ENCODE results near the gene N4BP3. TPM values are rescaled to one million over a fixed set of nuclear protein-coding genes. Genes with fewer than 3 reads are reported as not detected.
"Not testable (repeated sequence)": the region's sequence is repeated elsewhere in the genome, so short reads cannot be mapped to it uniquely, and the experiment has no call there.

The N4BP3 gene, protein sequence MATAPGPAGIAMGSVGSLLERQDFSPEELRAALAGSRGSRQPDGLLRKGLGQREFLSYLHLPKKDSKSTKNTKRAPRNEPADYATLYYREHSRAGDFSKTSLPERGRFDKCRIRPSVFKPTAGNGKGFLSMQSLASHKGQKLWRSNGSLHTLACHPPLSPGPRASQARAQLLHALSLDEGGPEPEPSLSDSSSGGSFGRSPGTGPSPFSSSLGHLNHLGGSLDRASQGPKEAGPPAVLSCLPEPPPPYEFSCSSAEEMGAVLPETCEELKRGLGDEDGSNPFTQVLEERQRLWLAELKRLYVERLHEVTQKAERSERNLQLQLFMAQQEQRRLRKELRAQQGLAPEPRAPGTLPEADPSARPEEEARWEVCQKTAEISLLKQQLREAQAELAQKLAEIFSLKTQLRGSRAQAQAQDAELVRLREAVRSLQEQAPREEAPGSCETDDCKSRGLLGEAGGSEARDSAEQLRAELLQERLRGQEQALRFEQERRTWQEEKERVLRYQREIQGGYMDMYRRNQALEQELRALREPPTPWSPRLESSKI
- under 1 TPM in 2 of 3 donors, not detected in 1; 0.07 to 0.10 TPM for polyA plus RNA-seq

DNA sequence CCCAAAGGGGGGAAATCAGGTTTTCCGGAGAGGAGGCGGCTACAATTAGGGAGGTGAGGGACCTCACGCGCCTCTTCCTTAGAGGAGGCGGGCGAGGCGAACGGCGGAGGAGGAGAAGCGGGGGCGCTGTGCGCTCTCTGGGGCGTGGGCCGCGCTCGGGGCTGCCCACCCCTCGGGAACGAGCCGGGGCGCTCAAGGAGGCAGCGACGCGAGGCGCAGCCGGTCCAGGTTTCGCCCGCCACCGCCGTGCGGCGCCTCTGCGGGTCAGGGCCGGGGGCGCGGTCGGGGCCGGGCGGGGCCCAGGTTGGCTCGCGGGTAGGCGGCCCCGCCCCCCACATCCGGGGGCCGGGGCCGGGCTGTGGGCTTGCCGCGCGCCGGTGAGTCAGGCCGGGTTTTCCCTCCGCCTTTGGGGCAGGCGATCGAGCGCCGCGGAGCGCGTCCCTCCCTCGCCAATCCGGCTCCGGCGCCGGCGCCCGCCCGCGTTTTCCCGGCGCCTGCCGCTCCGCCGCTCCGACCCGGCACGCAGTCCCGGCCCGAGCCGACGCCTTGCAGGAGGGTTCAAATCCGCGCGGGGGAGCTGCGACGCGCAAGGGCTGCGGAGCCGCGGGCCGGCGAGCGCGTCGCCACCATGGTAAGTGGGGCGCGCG lies at the start of gene N4BP3:
N4BP3 (plus strand) TSS at position 392 of the 647 bp plus-strand sequence. CDS start 6,052 bp downstream, outside the sequence.
- Mint-ChIP-seq H3K27ac (peak within 1 kb of the TSS in 5 of 6 donors; percentile 92 to 99 (median 97)), H3K27me3 (ENCODE audit: low read depth in 3 of 3) (peaks cover 35 to 53% (median 41%) of the 10 kb centered on the region in 3 donors), H3K9me3 (peaks cover 0 to 4% (median 0%) of the 10 kb centered on the region in 6 donors), H3K36me3 (no peaks in the 10 kb centered on the region), H3K4me1 (peaks cover 41 to 44% of the 10 kb centered on the region in 2 donors), H3K4me3 (peak within 1 kb of the TSS; percentile 76 to 88 (median 84))
- DNase-seq, result peak; percentile 77 to 84 (median 81)

DNA sequence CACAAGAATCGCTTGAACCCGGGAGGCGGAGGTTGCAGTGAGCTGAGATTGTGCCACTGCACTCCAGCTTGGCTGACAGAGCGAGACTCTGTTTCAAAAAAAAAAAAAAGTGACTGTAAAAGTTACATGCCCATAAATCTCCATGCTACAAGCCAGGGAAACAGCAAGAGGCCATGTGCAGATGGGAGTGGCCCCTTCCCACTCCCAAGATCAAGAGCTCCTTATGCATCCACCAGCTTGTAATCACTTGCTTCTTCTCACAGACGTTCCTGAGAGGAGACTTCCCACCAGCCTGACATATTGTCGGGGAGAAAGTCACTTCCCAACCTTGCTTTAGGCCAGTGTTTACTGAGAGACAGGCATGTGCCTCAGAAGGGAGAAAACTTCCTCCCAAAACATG lies 45.6 kb upstream of the N4BP3 start:
- Mint-ChIP-seq H3K27me3 (ENCODE audit: low read depth in 3 of 3) (peaks cover 0 to 6% (median 5%) of the 10 kb centered on the region in 3 donors), H3K9me3 (no peaks in the 10 kb centered on the region), H3K4me3 (no peak overlapping the region), H3K36me3 (no peaks in the 10 kb centered on the region), H3K27ac (no peak overlapping the region), H3K4me1 (no peaks in the 10 kb centered on the region)
- no peak for DNase-seq

DNA sequence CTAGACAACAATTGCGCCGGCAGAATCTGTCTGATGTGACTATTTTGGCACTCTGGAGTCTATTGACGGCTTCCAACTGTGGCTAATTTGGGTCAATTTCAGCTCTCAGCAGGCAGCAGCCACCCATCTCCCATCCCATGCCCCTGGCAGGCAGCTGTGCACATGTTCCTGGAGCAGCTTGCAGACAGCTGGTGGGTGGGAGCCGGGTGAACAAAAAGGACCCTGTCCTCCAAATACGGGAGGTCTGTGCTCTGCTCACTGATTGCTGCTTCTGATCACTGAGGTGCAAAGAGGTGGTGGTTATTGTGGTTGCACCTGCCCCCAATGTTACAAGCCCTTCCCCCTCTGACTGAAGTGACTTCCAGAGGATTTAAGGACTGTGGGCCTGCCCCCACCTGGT lies 45.0 kb upstream of the N4BP3 start:
- Mint-ChIP-seq H3K9me3 (no peaks in the 10 kb centered on the region), H3K36me3 (no peaks in the 10 kb centered on the region), H3K4me3 (no peak overlapping the region), H3K4me1 (no peaks in the 10 kb centered on the region), H3K27ac (no peak overlapping the region), H3K27me3 (ENCODE audit: low read depth in 3 of 3) (peaks cover 0 to 6% (median 5%) of the 10 kb centered on the region in 3 donors)
- DNase-seq, result no peak

DNA sequence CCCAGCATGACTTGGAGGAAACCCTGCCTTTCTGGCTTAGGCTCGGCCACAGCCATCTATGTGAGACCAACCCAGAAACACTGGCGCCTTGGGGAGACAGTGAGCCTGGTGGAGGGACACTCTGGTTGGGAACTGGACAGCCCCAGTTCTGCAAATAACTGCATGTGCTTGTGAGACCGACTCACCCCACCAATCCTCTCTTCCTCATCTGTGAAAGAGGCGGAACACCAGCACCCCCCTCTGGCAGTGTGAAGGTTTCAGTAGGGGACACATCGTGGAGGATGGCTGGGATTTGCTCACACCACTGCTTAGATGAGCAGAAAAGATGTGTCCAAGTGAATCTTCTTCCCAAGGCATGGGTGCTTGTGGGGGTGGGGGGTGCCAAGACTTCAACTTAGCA lies 43.4 kb upstream of the N4BP3 start:
- H3K36me3 Mint-ChIP-seq, result no peaks in the 10 kb centered on the region
- H3K4me1 Mint-ChIP-seq, result no peaks in the 10 kb centered on the region
- H3K27ac Mint-ChIP-seq, result no peak overlapping the region
- H3K4me3 Mint-ChIP-seq, result no peak overlapping the region
- H3K27me3 Mint-ChIP-seq (ENCODE audit: low read depth in 3 of 3), result peaks cover 2 to 12% (median 6%) of the 10 kb centered on the region in 3 donors
- no peaks in the 10 kb centered on the region for H3K9me3 Mint-ChIP-seq
- DNase-seq, result no peak

DNA sequence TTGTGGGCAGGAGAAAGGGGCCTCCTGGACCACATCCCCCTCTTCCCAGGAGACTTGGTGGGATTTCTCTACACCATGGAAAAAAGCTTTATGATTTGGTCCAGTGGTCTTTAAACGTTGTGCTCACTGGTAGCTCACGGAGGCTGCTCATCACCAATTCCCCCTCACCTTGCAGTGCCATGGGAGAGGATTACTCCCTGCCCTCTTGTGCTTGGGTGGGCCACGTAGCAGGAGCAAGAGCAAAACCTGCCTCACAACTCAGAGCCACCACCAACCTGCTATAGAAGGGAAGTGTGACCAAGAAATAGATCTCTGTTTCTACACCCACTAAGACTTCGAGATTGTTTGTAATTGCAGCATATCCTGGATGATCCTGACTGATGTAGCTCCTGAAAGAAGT lies 42.2 kb upstream of the N4BP3 start:
- Mint-ChIP-seq H3K36me3 (no peaks in the 10 kb centered on the region), H3K27me3 (ENCODE audit: low read depth in 3 of 3) (peaks cover 3 to 11% (median 8%) of the 10 kb centered on the region in 3 donors), H3K4me3 (no peak overlapping the region), H3K27ac (no peak overlapping the region), H3K4me1 (no peaks in the 10 kb centered on the region), H3K9me3 (no peaks in the 10 kb centered on the region)
- DNase-seq, result no peak

DNA sequence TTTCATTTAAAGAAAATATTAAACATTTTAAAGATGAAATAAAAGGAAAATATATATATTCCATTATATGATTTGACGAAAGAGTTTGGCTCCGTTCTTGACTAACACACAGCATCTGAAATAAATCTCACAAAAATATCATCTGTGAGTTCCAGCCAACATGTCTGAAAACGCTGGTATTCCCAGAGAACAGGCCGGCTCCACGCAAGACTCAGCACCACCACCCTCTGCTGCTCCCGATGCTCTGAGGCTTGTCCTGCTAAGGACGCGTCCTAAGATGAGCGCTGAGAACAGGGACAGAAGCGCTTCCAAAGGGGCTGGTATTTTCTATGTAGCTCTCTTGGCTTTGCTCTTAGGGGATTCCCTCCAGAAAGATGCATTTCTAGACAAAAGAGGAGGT lies 40.6 kb upstream of the N4BP3 start:
- Mint-ChIP-seq H3K9me3 (no peaks in the 10 kb centered on the region), H3K27ac (no peak overlapping the region), H3K4me1 (no peaks in the 10 kb centered on the region), H3K4me3 (no peak overlapping the region), H3K27me3 (ENCODE audit: low read depth in 3 of 3) (peaks cover 3 to 9% (median 5%) of the 10 kb centered on the region in 3 donors), H3K36me3 (no peaks in the 10 kb centered on the region)
- DNase-seq, result no peak

DNA sequence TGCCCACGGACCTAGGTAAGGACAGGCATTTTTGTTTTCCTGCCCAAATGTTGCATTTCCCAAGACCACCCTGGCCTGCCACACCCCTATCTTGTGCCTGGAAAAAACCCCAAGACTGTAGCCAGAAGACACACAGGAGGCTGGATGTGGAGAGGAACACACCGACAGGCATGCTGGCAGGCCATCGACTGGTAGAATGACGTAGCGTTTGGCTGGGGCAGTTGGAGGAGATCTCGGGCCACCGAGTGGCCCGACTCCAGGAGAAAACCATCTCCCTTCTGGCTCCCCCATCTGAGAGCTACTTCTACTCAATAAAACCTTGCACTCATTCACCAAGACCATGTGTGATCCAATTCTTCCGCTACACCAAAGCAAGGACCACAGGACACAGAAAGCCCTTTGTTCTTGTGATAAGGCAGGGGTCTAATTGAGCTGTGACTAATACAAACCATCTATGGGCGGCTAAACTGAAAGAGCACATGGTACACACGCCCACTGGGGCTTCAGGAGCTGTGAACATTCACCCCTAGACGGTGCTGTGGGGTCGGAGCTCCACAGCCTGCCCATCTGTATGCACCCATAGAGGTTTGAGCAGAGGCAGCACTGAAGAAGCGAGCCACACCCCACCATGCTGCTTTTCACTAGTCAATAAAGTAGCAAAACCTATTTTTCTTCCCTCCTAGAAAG lies 38.9 kb upstream of the N4BP3 start:
- H3K4me3 Mint-ChIP-seq, result no peak overlapping the region
- H3K27ac Mint-ChIP-seq, result no peak overlapping the region
- no peaks in the 10 kb centered on the region for H3K9me3 Mint-ChIP-seq
- peaks cover 3 to 7% (median 3%) of the 10 kb centered on the region in 3 donors for H3K27me3 Mint-ChIP-seq (ENCODE audit: low read depth in 3 of 3)
- DNase-seq, result no peak
- H3K36me3 Mint-ChIP-seq, result no peaks in the 10 kb centered on the region
- H3K4me1 Mint-ChIP-seq, result no peaks in the 10 kb centered on the region

DNA sequence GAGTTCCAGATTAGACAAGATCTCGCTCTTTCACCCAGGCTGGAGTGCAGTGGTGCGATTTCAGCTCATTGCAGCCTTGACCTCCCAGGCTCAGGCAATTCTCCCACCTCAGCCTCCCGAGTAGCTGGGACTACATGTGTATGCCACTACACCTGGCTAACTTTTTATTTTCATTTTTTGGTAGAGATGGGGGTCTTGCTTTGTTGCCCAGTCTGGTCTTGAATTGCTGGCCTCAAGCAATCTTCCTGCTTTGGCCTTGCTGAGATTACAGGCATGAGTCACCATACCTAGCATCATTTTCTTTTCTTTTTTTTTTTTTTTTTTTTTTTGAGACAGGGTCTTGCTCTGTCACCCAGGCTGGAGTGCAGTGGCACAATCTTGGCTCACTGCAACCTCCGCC lies 36.4 kb upstream of the N4BP3 start:
- H3K27me3 Mint-ChIP-seq (ENCODE audit: low read depth in 3 of 3); H3K9me3 Mint-ChIP-seq; DNase-seq; H3K27ac Mint-ChIP-seq; H3K4me1 Mint-ChIP-seq; H3K4me3 Mint-ChIP-seq; H3K36me3 Mint-ChIP-seq: not testable (repeated sequence)

DNA sequence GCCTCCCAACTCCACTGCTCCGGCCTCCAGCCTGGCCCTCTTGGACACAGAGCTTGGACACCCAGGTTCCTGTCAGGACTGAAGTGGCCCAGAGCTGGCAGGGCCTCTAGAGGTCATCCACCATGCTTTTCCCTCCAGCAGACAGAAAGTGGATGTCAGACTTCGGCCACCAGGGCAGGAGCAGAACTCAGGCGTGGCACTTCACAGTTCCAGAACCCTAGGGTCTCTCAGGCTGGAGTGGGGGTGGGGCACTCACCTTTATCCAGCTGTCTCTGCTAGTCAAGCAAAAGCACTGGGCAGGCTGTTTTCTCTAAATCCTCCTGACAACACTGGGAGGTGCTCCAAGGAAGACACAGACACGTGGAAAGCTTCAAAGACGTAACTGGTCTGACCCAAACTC lies 35.6 kb upstream of the N4BP3 start:
- Mint-ChIP-seq H3K27me3 (ENCODE audit: low read depth in 3 of 3) (peaks cover 3 to 7% (median 5%) of the 10 kb centered on the region in 3 donors), H3K4me1 (no peaks in the 10 kb centered on the region), H3K4me3 (no peak overlapping the region), H3K36me3 (no peaks in the 10 kb centered on the region), H3K9me3 (no peaks in the 10 kb centered on the region), H3K27ac (no peak overlapping the region)
- DNase-seq, result no peak

DNA sequence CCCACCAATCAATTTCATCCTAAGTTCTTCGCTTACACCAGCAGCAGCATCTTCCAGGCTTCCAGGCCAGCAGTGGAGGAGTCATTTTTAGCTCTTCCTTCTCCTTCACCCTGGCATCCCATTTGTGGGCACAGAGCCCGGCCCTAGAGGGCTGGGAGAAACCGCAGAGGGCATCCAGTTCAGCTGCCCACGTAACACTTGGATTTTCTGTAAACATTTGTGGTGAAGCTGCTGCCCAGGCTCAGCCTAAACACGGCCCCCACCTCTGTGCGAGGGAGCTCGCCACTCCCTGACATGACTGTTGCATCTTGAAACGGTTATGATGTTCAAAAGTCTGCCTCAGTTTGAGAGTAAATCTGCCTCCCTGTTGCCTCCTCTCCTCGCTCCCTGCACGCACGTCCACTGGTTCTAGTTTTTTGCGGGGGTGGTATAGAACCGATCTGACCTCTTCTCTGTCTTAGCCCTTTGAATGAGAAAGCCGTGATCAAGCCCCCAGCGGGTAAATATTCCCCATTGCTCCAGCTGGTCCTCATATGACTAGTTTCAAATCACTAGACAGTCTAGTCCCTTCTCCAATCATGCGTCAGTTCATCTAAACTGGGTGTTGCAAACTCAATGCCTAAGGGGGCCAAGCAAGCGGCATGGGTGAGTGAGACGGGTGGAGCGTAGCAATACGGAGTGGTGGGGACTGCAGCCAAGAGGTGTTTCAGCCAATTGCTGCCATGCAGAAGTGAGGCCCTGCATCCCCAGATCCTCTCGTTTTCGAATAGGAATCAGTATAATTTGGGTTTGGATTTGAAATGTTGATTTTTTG lies 34.9 kb upstream of the N4BP3 start:
- Mint-ChIP-seq H3K9me3 (no peaks in the 10 kb centered on the region), H3K4me1 (no peaks in the 10 kb centered on the region), H3K36me3 (no peaks in the 10 kb centered on the region), H3K27ac (no peak overlapping the region), H3K27me3 (ENCODE audit: low read depth in 3 of 3) (peaks cover 3 to 9% (median 7%) of the 10 kb centered on the region in 3 donors), H3K4me3 (no peak overlapping the region)
- no peak for DNase-seq

DNA sequence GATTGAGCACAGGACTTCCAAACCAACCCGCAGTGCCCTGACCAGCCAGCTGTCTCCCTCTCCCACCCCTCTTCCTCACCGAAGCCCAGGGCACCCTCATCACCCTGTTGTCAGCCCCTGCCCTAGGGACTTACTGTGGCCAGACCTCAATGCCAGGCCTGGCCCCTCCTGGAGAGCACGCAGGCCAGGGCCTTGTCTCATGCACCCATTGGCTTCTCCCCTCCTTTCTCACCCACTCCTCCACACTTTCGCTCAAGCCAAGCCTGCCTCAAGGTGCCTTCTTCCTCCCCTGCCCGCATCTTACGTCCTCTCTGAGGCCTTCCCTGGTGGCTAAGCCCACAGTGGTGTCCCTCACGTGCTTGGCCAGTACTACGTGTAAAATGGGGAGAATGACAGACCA lies 33.3 kb upstream of the N4BP3 start:
- Mint-ChIP-seq H3K27me3 (ENCODE audit: low read depth in 3 of 3) (peaks cover 2 to 6% (median 5%) of the 10 kb centered on the region in 3 donors), H3K4me1 (no peaks in the 10 kb centered on the region), H3K9me3 (no peaks in the 10 kb centered on the region), H3K4me3 (no peak overlapping the region), H3K27ac (no peak overlapping the region), H3K36me3 (peaks cover 0 to 3% (median 0%) of the 10 kb centered on the region in 3 donors)
- DNase-seq, result no peak

DNA sequence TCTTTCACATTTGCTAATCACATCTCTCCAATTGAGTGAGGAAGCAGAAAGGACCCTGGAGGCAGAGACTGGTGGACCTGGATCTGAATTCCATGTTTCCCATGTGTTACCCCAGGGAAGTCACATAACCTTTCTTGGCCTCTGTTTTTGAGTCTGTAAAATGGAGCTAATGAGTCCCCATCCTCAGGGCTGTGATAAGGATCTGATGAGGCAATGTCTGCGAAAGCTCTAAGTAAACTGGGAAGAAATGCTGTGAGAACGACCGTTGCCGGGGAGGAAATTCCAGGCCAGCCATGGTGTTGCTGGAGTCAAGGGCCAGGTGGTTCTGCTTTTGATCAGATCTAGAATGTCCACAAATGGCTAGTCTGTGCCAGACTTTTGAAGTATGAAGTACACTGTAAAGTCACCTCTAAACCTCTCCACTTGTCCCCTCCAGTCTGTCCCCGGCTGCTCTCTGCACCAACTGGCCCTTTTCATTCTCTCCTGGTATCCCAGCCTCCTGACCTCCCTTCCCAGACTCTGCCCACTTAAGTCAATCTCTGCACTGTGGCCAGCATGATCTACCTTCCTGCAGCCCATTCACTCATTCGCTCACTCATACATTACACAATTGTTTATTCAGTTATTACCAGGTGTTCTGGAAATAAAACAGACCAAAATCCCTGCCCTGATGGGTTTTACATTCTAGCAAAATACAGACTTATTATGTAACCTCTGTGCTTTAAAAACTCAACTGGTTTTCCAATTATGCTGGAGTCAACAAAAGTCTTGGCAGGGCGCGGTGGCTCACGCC lies 32.5 kb upstream of the N4BP3 start:
- peaks cover 2 to 6% (median 6%) of the 10 kb centered on the region in 3 donors for H3K27me3 Mint-ChIP-seq (ENCODE audit: low read depth in 3 of 3)
- H3K9me3 Mint-ChIP-seq, result no peaks in the 10 kb centered on the region
- H3K27ac Mint-ChIP-seq, result no peak overlapping the region
- H3K4me1 Mint-ChIP-seq, result no peaks in the 10 kb centered on the region
- no peak for DNase-seq
- no peak overlapping the region for H3K4me3 Mint-ChIP-seq
- peaks cover 0 to 3% (median 0%) of the 10 kb centered on the region in 3 donors for H3K36me3 Mint-ChIP-seq
